ENCODE data around the gene STK24. TPM values are rescaled to one million over a fixed set of nuclear protein-coding genes. Genes with fewer than 3 reads are reported as not detected.

The STK24 gene
- total RNA-seq, 1 donor from 2014 or later: 168 TPM

GRCh38 chr13:98434060-98434459, 142.8 kb downstream of the STK24 start:
- DNase-seq (ENCODE audit: low read depth): no peak
- TF ChIP-seq CTCF (IDR thresholded peaks at IDR 0.05; ENCODE audit: insufficient read depth, low read length, severe bottlenecking): no peak
- no peak for FAIRE-seq

GRCh38 chr13:98433654-98434053, 143.3 kb downstream of the STK24 start:
- Histone ChIP-seq H3K27me3 (ENCODE audit: control insufficient read depth, insufficient read depth, low read length) (no peaks in the 10 kb centered on the region), H3K4me3 (ENCODE audit: low read depth, low read length) (no peak overlapping the region), H3K36me3 (ENCODE audit: control insufficient read depth, insufficient read depth, low read length) (no peaks in the 10 kb centered on the region)
- DNase-seq (ENCODE audit: low read depth): no peak
- FAIRE-seq: no peak
- TF ChIP-seq CTCF (IDR thresholded peaks at IDR 0.05; ENCODE audit: insufficient read depth, low read length, severe bottlenecking): no peak

More at GRCh38 chr13:98434060-98434459, 142.8 kb downstream of the STK24 start:
- H3K36me3 ChIP-seq (ENCODE audit: control insufficient read depth, insufficient read depth, low read length): no peaks in the 10 kb centered on the region
- no peak overlapping the region for H3K4me3 ChIP-seq (ENCODE audit: low read depth, low read length)
- no peaks in the 10 kb centered on the region for H3K27me3 ChIP-seq (ENCODE audit: control insufficient read depth, insufficient read depth, low read length)

- FAIRE-seq (no peak), DNase-seq (ENCODE audit: low read depth) (no peak)
- Histone ChIP-seq H3K36me3 (ENCODE audit: control insufficient read depth, insufficient read depth, low read length) (no peaks in the 10 kb centered on the region), H3K4me3 (ENCODE audit: low read depth, low read length) (no peak overlapping the region), H3K27me3 (ENCODE audit: control insufficient read depth, insufficient read depth, low read length) (no peaks in the 10 kb centered on the region)
- no peak for TF ChIP-seq CTCF (IDR thresholded peaks at IDR 0.05; ENCODE audit: insufficient read depth, low read length, severe bottlenecking)
These were observed 144.3 kb downstream of the STK24 start for GRCh38 chr13:98432638-98433037.

GRCh38 chr13:98429977-98430736, 146.8 kb downstream of the STK24 start:
- no peaks in the 10 kb centered on the region for H3K27me3 ChIP-seq (ENCODE audit: control insufficient read depth, insufficient read depth, low read length)
- no peaks in the 10 kb centered on the region for H3K36me3 ChIP-seq (ENCODE audit: control insufficient read depth, insufficient read depth, low read length)
- DNase-seq (ENCODE audit: low read depth) (no peak), FAIRE-seq (no peak)
- no peak for TF ChIP-seq CTCF (IDR thresholded peaks at IDR 0.05; ENCODE audit: insufficient read depth, low read length, severe bottlenecking)
- H3K4me3 ChIP-seq (ENCODE audit: low read depth, low read length): no peak overlapping the region

- TF ChIP-seq CTCF (IDR thresholded peaks at IDR 0.05; ENCODE audit: insufficient read depth, low read length, severe bottlenecking): no peak
- H3K4me3 ChIP-seq (ENCODE audit: low read depth, low read length): no peak overlapping the region
- H3K27me3 ChIP-seq (ENCODE audit: control insufficient read depth, insufficient read depth, low read length): no peaks in the 10 kb centered on the region
- H3K36me3 ChIP-seq (ENCODE audit: control insufficient read depth, insufficient read depth, low read length): no peaks in the 10 kb centered on the region
- DNase-seq (ENCODE audit: low read depth) (no peak), FAIRE-seq (no peak)
These were observed 147.4 kb downstream of the STK24 start for GRCh38 chr13:98429531-98429930.

- TF ChIP-seq CTCF (IDR thresholded peaks at IDR 0.05; ENCODE audit: insufficient read depth, low read length, severe bottlenecking): no peak
- no peak overlapping the region for H3K4me3 ChIP-seq (ENCODE audit: low read depth, low read length)
- FAIRE-seq: no peak
These were observed 147.8 kb downstream of the STK24 start for GRCh38 chr13:98429081-98429480.

More at GRCh38 chr13:98429081-98429480, 147.8 kb downstream of the STK24 start:
- no peaks in the 10 kb centered on the region for H3K36me3 ChIP-seq (ENCODE audit: control insufficient read depth, insufficient read depth, low read length)
- DNase-seq (ENCODE audit: low read depth): no peak
- H3K27me3 ChIP-seq (ENCODE audit: control insufficient read depth, insufficient read depth, low read length): no peaks in the 10 kb centered on the region
